Measurements from ENCODE around the gene HDAC5.
A peak's percentile ranks its signal among the peaks of the same experiment; 100 is the strongest.
"Not testable (repeated sequence)": the region's sequence is repeated elsewhere in the genome, so short reads cannot be mapped to it uniquely, and the experiment has no call there.

The HDAC5 gene

GRCh38 chr17:44132275-44132821 is 8.9 kb upstream of the HDAC5 start:
- no peak for DNase-seq

- not testable (repeated sequence) for DNase-seq
Observed at GRCh38 chr17:44131372-44131771, 7.9 kb upstream of the HDAC5 start.

- no peak for DNase-seq
Observed at GRCh38 chr17:44130693-44131349, 7.4 kb upstream of the HDAC5 start.

GRCh38 chr17:44128383-44128782 is 4.9 kb upstream of the HDAC5 start:
- DNase-seq, result no peak

GRCh38 chr17:44124118-44124438 is 637 bp upstream of the HDAC5 start:
- no peak for DNase-seq

- peak; percentile 32 for DNase-seq
Observed at GRCh38 chr17:44122816-44123355, 555 bp downstream of the HDAC5 start.

GRCh38 chr17:44121997-44122815 is 1.2 kb downstream of the HDAC5 start:
- DNase-seq, result no peak

GRCh38 chr17:44120851-44121605 is 2.4 kb downstream of the HDAC5 start:
- no peak for DNase-seq

GRCh38 chr17:44120281-44120680 is 3.2 kb downstream of the HDAC5 start:
- DNase-seq, result not testable (repeated sequence)

GRCh38 chr17:44119798-44120197 is 3.6 kb downstream of the HDAC5 start:
- DNase-seq, result no peak

- DNase-seq, result no peak
Observed at GRCh38 chr17:44119062-44119461, 4.4 kb downstream of the HDAC5 start.

- no peak for DNase-seq
Observed at GRCh38 chr17:44118427-44119050, 4.9 kb downstream of the HDAC5 start.

- no peak for DNase-seq
Observed at GRCh38 chr17:44117351-44117750, 6.1 kb downstream of the HDAC5 start.

- no peak for DNase-seq
Observed at GRCh38 chr17:44115585-44116415, 7.6 kb downstream of the HDAC5 start.

GRCh38 chr17:44113868-44114840 is 9.3 kb downstream of the HDAC5 start:
- DNase-seq, result no peak

GRCh38 chr17:44113382-44113781 is 10.1 kb downstream of the HDAC5 start:
- no peak for DNase-seq

- no peak for DNase-seq
Observed at GRCh38 chr17:44112284-44113280, 10.9 kb downstream of the HDAC5 start.

- DNase-seq, result no peak
Observed at GRCh38 chr17:44111777-44112176, 11.7 kb downstream of the HDAC5 start.
